Measurements from ENCODE around the gene NLRC3.

GRCh38 chr16:3595521-3596021 lies 18.4 kb upstream of the NLRC3 start:
- no peak for TF ChIP-seq POLR2A (IDR thresholded peaks at IDR 0.05)
- TF ChIP-seq CTCF (IDR thresholded peaks at IDR 0.05 in 8 of 11, conservative IDR thresholded peaks at IDR 0.05 in 3 of 11): no peak
